GM06990 (cell line): Measurements from ENCODE around the gene MLYCD.

Experiments
- DNase-seq: peaks from one replicate; pipeline ENCODE4 v3.0.0-alpha.2; 2011; ENCODE audit not compliant: insufficient read length; ENCODE audit errors: extremely low read depth
- H3K27me3 ChIP-seq: replicated peaks from 2 replicates; pipeline ENCODE4 v1.6.0; 2011; ENCODE audit warnings: low read length; ENCODE audit not compliant: control insufficient read depth, insufficient read depth
- H3K36me3 ChIP-seq: 2 replicates; pipeline ENCODE4 v1.5.1; 2011; ENCODE audit warnings: low read length; ENCODE audit not compliant: control insufficient read depth, insufficient read depth
- H3K4me3 ChIP-seq: replicated peaks from 2 replicates; pipeline ENCODE4 v1.5.1; 2011; ENCODE audit warnings: low read depth, mild to moderate bottlenecking, control low read depth, low read length
- CTCF ChIP-seq: IDR thresholded peaks from 2 replicates; pipeline ENCODE4 v1.5.1; 2011; ENCODE audit warnings: low read length, control low read depth, mild to moderate bottlenecking, inconsistent platforms; ENCODE audit not compliant: insufficient read depth, poor library complexity, severe bottlenecking

The MLYCD gene

GRCh38 chr16:83920894-83921491 lies 22.1 kb downstream of the MLYCD start:
- DNase-seq: no peak
- Histone ChIP-seq H3K36me3 (peaks cover 14% of the 10 kb centered on the region), H3K4me3 (no peak overlapping the region), H3K27me3 (no peaks in the 10 kb centered on the region)
- no peak for TF ChIP-seq CTCF

GRCh38 chr16:83923581-83924365 lies 24.9 kb downstream of the MLYCD start:
- DNase-seq: no peak
- no peak for TF ChIP-seq CTCF
- no peak overlapping the region for H3K4me3 ChIP-seq
- H3K36me3 ChIP-seq: peaks cover 5% of the 10 kb centered on the region
- no peaks in the 10 kb centered on the region for H3K27me3 ChIP-seq

- DNase-seq: no peak
- no peak for TF ChIP-seq CTCF
- Histone ChIP-seq H3K27me3 (no peaks in the 10 kb centered on the region), H3K36me3 (no peaks in the 10 kb centered on the region; the same call in none of the 2 replicates), H3K4me3 (no peak overlapping the region)
Observed at GRCh38 chr16:83924686-83925085, 25.8 kb downstream of the MLYCD start.

- Histone ChIP-seq H3K27me3 (no peaks in the 10 kb centered on the region), H3K36me3 (no peaks in the 10 kb centered on the region; the same call in none of the 2 replicates), H3K4me3 (no peak overlapping the region)
- TF ChIP-seq CTCF: no peak
- DNase-seq: no peak
Observed at GRCh38 chr16:83925095-83925905, 26.4 kb downstream of the MLYCD start.

GRCh38 chr16:83925957-83926725 lies 27.2 kb downstream of the MLYCD start:
- peak; percentile 0 for TF ChIP-seq CTCF
- Histone ChIP-seq H3K27me3 (no peaks in the 10 kb centered on the region), H3K4me3 (no peak overlapping the region), H3K36me3 (no peaks in the 10 kb centered on the region; the same call in none of the 2 replicates)
- DNase-seq: no peak
